Adipose tissue (tissue), 3 donors: ENCODE results near the gene MED23. TPM values are rescaled to one million over a fixed set of nuclear protein-coding genes. Genes with fewer than 3 reads are reported as not detected.
A peak's percentile ranks its signal among the peaks of the same experiment; 100 is the strongest.

Experiments
- H3K27ac ChIP-seq: one replicate; pipeline ENCODE4 v1.5.1; 2013; ENCODE audit warnings: low read depth, low read length
- WGBS, 3 donors: extraction: QIAGEN DNeasy Blood & Tissue Kit; methylation state at CpG; one replicate each; pipeline ENCODE4 v1.1.7; 2013; 5-methylcytosine and 5-hydroxymethylcytosine counted together
- polyA plus RNA-seq, 3 donors: library from polyadenylated mRNA; stranded (reverse); fragments of 200-250 nt; gene quantifications; one replicate each; pipeline ENCODE4 v1.2.3, GENCODE V29; 2013
- donor health status: healthy with polysubstance abuse.
- donor health status: Bipolar disorder and iron deficiency.
- donor health status: healthy.

The MED23 gene, protein sequence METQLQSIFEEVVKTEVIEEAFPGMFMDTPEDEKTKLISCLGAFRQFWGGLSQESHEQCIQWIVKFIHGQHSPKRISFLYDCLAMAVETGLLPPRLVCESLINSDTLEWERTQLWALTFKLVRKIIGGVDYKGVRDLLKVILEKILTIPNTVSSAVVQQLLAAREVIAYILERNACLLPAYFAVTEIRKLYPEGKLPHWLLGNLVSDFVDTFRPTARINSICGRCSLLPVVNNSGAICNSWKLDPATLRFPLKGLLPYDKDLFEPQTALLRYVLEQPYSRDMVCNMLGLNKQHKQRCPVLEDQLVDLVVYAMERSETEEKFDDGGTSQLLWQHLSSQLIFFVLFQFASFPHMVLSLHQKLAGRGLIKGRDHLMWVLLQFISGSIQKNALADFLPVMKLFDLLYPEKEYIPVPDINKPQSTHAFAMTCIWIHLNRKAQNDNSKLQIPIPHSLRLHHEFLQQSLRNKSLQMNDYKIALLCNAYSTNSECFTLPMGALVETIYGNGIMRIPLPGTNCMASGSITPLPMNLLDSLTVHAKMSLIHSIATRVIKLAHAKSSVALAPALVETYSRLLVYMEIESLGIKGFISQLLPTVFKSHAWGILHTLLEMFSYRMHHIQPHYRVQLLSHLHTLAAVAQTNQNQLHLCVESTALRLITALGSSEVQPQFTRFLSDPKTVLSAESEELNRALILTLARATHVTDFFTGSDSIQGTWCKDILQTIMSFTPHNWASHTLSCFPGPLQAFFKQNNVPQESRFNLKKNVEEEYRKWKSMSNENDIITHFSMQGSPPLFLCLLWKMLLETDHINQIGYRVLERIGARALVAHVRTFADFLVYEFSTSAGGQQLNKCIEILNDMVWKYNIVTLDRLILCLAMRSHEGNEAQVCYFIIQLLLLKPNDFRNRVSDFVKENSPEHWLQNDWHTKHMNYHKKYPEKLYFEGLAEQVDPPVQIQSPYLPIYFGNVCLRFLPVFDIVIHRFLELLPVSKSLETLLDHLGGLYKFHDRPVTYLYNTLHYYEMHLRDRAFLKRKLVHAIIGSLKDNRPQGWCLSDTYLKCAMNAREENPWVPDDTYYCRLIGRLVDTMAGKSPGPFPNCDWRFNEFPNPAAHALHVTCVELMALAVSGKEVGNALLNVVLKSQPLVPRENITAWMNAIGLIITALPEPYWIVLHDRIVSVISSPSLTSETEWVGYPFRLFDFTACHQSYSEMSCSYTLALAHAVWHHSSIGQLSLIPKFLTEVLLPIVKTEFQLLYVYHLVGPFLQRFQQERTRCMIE (N-terminal part only)
- 1 to 10 TPM; 7.2 to 8.5 (median 7.3) TPM for polyA plus RNA-seq

DNA sequence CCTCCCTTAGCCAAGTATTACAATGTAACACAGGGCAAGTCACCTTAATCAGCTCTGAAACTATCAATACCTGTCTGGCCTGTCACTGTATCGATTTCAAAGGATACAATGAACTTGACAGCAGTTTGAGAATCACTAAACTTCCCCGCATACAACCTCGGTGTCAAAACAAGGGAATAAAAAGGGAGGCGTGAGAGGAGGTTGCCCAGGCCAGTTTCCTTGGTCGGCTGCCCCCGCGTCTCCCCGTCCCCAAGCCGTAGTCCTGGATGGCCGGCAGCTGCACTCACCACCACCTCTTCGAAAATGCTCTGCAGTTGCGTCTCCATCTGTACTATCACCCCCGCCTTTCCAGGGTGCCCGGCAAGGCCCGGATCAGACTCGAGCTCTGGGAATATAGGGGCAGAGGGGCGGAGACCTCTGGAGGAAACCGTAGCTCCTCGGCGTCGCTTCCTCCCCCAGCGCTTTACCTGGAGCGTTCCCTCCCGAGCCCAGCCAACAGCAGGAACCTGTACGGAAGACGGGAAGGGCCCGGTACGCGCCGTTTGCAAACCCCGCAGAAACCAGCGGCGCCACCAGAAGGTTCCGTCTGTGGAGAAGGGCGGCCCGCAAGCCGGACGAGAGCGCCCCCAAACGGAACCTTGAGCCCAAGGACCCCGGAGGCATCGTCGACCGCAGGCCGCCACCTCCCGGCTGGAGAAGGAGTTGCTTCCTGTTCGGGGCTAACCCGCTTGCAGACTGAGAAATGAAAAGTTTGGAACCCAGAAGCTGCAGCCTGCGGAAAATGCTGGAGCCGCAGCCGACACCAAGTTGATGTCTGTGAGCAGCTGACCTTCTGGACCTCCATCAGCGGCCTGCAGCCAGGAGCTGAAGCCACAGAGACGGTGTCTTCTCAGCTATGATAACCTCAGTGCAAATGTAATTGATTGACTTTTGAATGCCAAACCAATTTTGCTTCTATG is at the start of gene MED23:
TSS of gene MED23 (minus strand) at position 519 of the 959 bp plus-strand sequence. CDS start at position 326, 193 bp downstream.
- peak within 1 kb of the TSS; percentile 11 for H3K27ac ChIP-seq
- 0 to 1% (median 1%) methylated on average over 53 of the region's 53 CpGs for WGBS, 3 donors

DNA sequence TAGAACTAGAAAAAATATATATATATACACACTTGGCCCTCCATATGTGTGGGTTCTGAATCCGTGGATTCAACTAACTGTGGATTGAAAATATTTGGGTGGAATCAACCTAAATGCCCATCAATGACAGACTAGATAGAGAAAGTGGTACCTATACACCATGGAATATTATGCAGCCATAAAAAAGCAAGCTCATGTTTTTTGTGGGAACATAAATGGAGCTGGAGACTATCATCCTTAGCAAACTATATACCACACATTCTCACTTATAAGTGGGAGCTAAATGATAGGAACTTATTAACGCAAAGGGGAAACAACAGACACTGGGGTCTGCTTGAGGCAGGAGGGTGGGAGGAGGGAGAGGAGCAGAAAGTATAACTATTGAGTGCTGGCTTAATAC is 45.1 kb upstream of the MED23 start:
- WGBS, 3 donors, result 89 to 98% (median 94%) methylated on average over 2 of the region's 2 CpGs
- no peak overlapping the region for H3K27ac ChIP-seq

DNA sequence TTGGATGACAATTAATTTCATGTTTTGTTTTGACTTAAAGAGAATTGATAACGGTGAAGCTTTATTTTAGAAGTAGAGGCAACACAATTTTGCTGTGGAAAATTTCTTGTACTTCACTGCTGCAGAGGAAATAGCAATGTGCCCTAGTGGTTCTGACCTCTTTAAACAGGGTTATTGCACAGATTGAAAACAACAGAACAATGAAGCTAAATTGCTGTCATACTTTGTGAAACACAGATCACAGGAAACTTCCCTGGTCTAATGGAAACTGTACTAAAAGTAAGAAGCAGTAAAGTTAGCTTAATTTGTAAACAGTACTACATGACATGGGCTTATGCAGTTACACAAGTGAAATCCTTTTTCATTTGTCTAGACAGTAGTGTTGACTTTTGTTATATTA is 41.8 kb upstream of the MED23 start:
- 62 to 78% (median 65%) methylated on average over 1 of the region's 1 CpG for WGBS, 3 donors
- no peak overlapping the region for H3K27ac ChIP-seq

DNA sequence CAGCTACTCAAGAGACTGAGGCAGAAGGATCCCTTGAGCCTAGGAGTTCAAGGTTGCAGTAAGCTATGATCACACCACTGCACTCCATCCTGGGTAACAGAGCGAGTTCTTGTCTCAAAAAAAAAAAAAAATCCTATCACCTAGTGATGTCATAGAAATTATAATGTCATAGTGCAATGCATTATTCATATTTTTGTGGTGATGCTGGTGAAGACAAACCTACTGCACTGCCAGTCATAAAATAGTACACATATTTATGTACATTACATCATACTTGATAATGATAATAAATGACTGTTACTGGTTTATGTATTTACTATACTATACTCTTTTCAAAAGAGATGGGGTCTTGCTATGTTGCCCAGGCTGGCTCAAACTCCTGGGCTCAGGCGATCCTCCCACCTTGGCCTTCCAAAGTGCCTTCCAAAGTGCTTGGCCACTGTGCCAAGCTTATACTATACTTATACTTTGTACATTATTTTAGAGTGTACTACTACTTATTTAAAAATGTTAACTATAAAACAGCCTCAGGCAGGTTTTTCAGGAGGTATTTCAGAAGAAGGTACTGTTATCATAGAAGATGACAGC is 35.6 kb upstream of the MED23 start:
- 86 to 96% (median 94%) methylated on average over 2 of the region's 2 CpGs for WGBS, 3 donors

DNA sequence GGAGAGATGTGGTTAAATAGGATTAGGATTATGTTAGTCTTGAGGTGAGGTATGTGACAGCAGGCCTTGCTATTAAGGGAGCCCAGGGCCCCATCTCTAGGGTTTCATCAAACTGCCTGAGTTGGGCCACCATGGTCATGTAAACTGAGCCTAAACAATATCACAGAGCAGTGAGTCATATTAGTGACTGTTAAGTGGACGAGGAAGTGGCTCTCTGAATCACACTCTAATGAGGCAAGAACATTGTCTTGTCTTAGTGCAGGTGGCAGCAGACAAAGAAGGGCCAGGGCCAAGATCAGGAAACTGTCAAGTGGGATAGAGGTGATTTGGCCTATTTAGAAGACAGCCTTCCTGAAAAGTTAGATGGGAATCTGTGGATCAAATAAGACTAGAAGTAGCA is 32.2 kb upstream of the MED23 start:
- H3K27ac ChIP-seq, result no peak overlapping the region
- 45 to 91% (median 56%) methylated on average over 1 of the region's 1 CpG for WGBS, 3 donors

More for the DNA sequence above, 35.6 kb upstream of the MED23 start:
- H3K27ac ChIP-seq, result no peak overlapping the region

DNA sequence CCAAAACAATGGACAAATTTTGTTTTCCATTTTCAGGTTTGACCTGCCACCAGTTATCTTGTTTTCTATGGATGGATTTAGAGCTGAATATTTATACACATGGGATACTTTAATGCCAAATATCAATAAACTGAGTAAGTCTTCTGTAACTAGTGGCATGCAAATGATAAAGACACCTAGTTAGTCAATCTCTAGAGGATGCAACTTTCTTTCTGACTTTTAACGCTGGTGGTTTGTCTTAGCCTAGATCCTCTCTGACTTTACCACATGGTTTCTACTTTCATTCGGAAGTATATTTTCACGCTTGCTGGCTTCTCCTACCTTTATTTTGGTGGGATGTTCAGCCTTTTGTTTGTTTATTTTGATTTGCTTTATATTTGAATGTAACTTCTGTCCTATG is 30.2 kb upstream of the MED23 start:
- H3K27ac ChIP-seq, result no peak overlapping the region
- WGBS, 3 donors, result 92 to 95% (median 93%) methylated on average over 3 of the region's 3 CpGs

DNA sequence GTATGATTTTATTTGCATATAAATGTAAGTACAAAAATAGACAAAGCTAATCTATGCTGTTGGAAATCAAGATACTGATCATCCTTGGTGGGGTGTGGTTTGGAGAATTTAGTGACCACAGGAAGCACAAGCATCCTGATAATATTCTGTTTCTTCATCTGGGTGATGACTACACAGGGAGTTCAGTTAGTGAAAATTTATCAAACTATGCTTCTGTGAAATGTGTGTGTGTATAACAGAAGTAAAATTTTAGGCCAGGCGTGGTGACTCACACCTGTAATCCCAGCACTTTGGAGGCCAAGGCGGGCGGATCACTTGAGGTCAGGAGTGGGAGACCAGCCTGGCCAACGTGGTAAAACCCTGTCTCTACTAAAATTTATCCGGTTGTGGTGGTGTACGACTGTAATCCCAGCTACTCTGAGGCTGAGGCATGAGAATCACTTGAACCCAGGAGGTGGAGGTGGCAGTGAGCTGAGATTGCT is 29.6 kb upstream of the MED23 start:
- H3K27ac ChIP-seq, result no peak overlapping the region
- 74 to 83% (median 78%) methylated on average over 6 of the region's 6 CpGs for WGBS, 3 donors

DNA sequence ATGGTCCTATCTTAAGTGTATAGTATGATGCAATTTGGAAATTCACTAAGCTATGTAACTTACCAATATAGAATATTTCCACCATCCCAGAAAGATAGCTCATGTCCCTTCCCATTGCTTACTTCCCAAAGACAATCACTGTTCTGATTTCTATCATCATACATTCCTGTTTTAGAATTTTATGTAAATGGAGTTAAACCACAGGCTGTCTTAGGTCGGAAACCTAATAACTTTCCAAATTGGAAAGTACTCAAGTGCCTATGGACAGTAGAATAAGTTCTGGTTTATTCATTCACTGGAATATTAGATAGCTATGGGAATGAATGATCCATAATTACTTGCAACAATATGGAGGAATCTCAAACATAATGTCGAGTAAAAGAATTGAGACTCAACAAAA is 29.2 kb upstream of the MED23 start:
- H3K27ac ChIP-seq, result no peak overlapping the region
- WGBS, 3 donors, result 86 to 91% (median 90%) methylated on average over 2 of the region's 2 CpGs

DNA sequence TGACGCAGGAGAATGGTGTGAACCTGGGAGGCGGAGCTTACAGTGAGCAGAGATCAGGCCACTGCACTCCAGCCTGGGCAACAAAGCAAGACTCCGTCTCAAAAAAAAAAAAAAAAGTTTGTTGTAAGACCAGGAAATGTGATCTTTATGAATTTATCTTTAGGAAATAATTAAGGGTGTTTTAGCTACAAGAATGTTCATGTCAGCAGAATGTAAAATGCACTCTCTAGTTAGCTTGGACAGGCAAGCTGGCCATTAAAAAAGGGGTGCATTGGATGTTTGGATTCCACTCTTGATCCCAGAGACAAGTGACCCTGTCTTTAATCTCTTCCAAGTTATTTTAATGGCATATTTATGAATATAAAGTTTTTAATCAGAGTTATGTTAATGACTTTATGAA is 28.6 kb upstream of the MED23 start:
- WGBS, 3 donors, result 91 to 94% (median 92%) methylated on average over 3 of the region's 3 CpGs
- no peak overlapping the region for H3K27ac ChIP-seq

DNA sequence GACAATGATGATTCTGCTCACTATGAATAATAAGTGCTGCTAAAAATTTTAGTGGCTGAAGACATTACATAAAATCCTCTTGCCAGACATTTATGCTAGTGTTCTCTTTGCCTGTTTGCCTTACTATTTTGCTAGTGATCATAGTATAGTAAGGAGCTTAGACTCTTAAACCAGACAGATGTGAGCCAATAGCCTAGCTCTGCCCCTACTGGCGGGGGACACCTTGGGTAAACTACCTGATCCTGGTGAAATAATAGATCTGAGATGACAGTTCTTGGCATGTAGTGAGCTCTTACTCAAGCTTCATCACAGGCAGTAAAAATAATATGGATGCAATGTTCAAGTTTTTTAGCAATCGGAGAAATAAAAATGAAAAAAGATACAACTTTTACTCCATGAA is 27.9 kb upstream of the MED23 start:
- WGBS, 3 donors, result 94 to 100% (median 97%) methylated on average over 2 of the region's 2 CpGs
- H3K27ac ChIP-seq, result no peak overlapping the region

DNA sequence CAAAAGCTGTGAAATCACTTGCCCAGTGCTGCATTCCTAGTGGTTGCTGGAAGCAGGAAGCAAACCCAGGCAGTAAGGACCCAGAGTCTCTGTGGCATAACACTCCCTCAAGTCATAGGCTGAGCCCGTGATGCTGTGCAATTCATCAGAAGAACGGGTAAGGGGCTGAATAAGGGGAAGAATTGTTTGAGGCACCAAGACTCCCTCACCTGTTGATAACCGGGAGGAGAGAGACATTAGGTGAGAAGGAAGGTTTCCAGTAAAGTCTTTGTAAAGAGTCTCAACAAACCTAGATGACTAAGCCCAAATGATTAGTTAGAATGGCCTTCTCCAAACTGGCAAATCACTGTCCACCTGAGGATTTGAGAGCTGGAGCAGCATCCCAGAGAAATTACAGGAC is 27.3 kb upstream of the MED23 start:
- 89 to 90% (median 89%) methylated on average over 3 of the region's 3 CpGs for WGBS, 3 donors
- no peak overlapping the region for H3K27ac ChIP-seq

DNA sequence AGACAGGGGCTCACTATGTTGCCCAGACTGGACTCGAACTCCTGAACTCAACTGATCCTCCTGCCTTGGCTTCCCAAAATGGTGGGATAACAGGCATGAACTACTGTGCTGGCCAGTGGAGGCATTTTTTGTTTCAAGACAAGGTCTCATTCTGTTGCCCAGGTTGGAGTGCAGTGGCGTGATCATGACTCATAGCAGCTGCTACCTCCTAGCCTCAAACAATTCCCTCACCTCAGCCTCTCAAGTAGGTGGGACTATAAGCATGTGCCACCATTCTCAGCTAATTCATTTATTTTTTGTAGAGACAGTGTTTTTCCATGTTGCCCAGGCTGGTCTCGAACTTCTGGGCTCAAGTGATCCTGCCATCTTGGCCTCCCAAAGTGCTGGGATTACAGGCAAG is 26.3 kb upstream of the MED23 start:
- 91 to 94% (median 93%) methylated on average over 3 of the region's 3 CpGs for WGBS, 3 donors
- no peak overlapping the region for H3K27ac ChIP-seq

DNA sequence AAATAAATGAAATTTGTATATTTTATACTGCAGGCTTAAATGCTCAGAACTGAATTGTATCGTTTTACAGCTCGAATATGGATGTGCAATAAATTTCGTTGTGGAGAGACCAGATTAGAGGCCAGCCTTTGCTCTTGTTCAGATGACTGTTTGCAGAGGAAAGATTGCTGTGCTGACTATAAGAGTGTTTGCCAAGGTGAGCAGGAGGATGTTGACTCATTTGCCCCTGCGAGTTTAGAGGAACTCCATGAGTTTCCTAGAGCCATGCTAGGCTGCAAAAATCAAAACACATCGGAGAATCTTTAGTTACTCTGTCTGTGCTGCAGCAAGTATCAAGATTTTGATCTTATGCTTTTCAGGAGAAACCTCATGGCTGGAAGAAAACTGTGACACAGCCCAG is 24.4 kb upstream of the MED23 start:
- 46 to 74% (median 60%) methylated on average over 5 of the region's 5 CpGs for WGBS, 3 donors
- H3K27ac ChIP-seq, result no peak overlapping the region

DNA sequence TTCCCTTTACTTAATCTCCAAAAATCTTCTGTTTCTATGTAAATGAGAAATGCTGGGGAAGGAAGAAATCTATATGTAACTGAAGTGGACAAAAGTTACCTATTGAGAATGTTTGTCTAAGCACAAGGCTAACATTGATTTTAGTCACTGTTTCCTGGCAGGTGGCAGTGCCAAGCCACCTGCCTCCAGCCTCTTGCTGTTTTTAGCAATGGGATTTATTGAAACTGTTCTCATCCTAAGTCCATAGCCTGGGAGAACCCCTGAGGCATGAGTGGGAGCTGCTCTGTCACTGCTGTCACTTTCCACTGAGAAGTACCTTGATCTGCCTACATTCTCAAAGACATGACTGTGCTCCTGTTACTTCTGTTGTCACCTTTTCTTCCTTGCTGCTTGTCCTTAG is 23.7 kb upstream of the MED23 start:
- H3K27ac ChIP-seq, result no peak overlapping the region

DNA sequence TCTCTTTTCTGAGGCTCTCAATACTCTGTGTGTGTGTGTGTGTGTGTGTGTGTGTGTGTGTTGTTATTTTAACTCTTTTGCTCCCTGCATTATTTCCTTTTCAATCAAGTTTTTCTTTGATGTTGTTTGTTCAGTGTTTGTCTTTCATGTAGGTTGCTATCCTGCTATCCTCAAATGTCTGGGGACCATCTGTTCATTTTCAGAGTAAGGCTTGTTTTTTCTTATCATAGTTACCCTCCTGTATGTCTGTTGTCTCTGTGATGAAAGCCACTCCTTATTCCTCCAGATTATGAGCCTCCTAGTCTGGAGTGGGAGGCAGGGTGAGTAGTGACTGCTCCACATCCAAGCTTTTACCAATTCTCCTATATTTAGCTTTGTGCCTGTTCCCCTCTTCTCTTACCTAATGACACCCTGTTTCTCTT is 18.2 kb upstream of the MED23 start:
- no peak overlapping the region for H3K27ac ChIP-seq

DNA sequence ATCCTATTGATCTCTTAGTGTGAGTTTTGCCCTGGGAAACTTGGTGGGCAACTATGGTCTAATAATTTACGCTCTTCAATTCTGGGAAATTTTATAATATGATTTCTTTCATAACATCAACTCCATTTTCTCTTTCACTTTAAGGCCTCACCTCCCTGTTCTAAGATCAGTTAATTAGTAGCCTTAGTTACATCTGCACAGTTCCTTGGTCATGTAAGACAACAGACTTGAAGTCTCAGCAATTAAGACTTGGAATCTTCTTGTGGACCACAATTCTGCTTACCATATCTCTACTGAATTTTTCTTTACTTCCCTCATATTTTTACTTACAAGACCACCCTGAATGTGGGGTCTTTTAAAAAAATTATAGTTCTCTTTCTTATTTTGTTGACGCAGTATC is 17.8 kb upstream of the MED23 start:
- WGBS, 3 donors, result 89 to 94% (median 91%) methylated on average over 2 of the region's 2 CpGs
- H3K27ac ChIP-seq, result no peak overlapping the region

DNA sequence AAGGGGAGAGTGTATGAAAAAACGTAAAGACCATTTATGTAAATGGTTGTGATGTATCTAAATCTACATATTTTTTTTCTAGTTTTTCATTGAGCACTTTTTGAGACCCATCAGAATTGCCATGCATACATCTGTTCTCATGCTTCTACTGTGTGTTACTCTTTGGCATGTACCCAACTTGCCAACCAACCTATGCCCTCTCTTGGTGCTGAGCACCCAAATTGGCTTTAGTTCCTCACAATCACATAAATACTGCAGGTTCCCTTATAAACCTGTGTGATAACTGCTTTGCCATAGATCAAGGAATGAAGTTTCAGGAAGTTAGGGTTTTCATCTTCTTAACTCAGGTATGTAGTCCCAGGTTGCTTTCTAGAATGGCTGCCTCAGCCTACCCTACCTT is 16.9 kb upstream of the MED23 start:
- no peak overlapping the region for H3K27ac ChIP-seq
- 88 to 94% (median 91%) methylated on average over 1 of the region's 1 CpG for whole genome bisulfite sequencing, 3 donors
